OCI-LY1 (cell line): ENCODE data around the gene SH3BGRL3.

Source experiments
- EZH2 ChIP-seq: fragments of 200-600 bp; sonication (generic), shearing (Covaris generic); IDR thresholded peaks from 2 replicates; pipeline ENCODE4 v1.8.0; 2017; ENCODE audit warnings: borderline replicate concordance, mixed run types, mild to moderate bottlenecking, antibody characterized with exemption, low read length, moderate library complexity, mixed read lengths
- TF ChIP-seq, protein P1 (sequence below): fragments of 200-600 bp; sonication (generic), shearing (Covaris generic); IDR thresholded peaks from 2 replicates; pipeline ENCODE4 v1.5.1; 2017; ENCODE audit warnings: mild to moderate bottlenecking, antibody characterized with exemption, low read length, moderate library complexity, mixed read lengths

DNA sequence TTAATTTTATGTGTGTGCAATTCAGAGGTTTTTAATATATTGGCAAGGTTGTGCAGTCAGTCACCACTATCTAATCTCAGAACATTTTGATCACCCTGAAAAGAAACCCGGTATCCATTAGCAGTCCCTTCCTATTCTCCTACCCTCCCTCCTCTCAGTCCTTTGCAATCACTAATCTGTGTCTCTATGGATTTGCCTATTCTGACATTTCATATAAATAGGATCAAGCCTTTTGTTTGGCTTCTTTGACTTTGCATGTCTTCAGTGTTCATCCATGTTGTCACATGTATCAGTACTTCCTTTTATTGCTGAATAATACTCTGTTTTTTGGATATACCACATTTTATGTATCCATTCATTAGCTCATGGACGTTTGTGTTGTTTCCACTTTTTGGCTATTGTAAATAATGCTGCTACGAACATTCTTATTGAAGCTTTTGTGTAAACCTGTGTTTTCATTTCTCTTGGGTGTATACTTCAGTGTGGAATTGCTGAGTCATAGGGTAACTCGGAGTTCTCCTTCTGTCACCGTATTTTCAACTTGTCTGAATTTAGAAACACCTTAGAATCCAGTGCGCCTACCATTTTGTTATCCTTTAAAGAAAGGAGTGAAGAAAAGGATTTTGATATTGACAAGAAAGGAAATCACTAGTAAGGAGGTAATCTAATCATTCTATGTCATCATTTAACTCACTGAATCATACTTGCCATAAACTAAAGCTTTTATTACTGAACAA lies 42.5 kb upstream of the SH3BGRL3 start:
- no peak for TF ChIP-seq EZH2
- TF ChIP-seq, protein P1, sequence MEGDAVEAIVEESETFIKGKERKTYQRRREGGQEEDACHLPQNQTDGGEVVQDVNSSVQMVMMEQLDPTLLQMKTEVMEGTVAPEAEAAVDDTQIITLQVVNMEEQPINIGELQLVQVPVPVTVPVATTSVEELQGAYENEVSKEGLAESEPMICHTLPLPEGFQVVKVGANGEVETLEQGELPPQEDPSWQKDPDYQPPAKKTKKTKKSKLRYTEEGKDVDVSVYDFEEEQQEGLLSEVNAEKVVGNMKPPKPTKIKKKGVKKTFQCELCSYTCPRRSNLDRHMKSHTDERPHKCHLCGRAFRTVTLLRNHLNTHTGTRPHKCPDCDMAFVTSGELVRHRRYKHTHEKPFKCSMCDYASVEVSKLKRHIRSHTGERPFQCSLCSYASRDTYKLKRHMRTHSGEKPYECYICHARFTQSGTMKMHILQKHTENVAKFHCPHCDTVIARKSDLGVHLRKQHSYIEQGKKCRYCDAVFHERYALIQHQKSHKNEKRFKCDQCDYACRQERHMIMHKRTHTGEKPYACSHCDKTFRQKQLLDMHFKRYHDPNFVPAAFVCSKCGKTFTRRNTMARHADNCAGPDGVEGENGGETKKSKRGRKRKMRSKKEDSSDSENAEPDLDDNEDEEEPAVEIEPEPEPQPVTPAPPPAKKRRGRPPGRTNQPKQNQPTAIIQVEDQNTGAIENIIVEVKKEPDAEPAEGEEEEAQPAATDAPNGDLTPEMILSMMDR = no peak
